ENCODE results near the gene TCF7L2.

TCF7L2 gene

GRCh38 chr10:113024930-113025329 lies 74.9 kb downstream of the TCF7L2 start:
- DNase-seq, result no peak

GRCh38 chr10:113025487-113025886 lies 75.4 kb downstream of the TCF7L2 start:
- DNase-seq, result no peak

GRCh38 chr10:113026679-113027078 lies 76.6 kb downstream of the TCF7L2 start:
- DNase-seq, result peak; percentile 91

- no peak for DNase-seq
Measured at GRCh38 chr10:113027230-113027573, 77.2 kb downstream of the TCF7L2 start.

- DNase-seq, result peak; percentile 51
Measured at GRCh38 chr10:113027574-113028455, 77.8 kb downstream of the TCF7L2 start.

GRCh38 chr10:113028456-113029440 lies 78.7 kb downstream of the TCF7L2 start:
- DNase-seq, result no peak

- DNase-seq, result peak; percentile 55
Measured at GRCh38 chr10:113030453-113030852, 80.4 kb downstream of the TCF7L2 start.

GRCh38 chr10:113031147-113031546 lies 81.1 kb downstream of the TCF7L2 start:
- DNase-seq, result no peak

GRCh38 chr10:113033991-113034390 lies 83.9 kb downstream of the TCF7L2 start:
- DNase-seq, result no peak

- no peak for DNase-seq
Measured at GRCh38 chr10:113035732-113036312, 85.8 kb downstream of the TCF7L2 start.

- no peak for DNase-seq
Measured at GRCh38 chr10:113036619-113037018, 86.6 kb downstream of the TCF7L2 start.

GRCh38 chr10:113037218-113037617 lies 87.2 kb downstream of the TCF7L2 start:
- peak; percentile 44 for DNase-seq

GRCh38 chr10:113038183-113038582 lies 88.1 kb downstream of the TCF7L2 start:
- no peak for DNase-seq

GRCh38 chr10:113038985-113039384 lies 88.9 kb downstream of the TCF7L2 start:
- DNase-seq, result no peak

- no peak for DNase-seq
Measured at GRCh38 chr10:113041324-113041723, 91.3 kb downstream of the TCF7L2 start.

- DNase-seq, result no peak
Measured at GRCh38 chr10:113041841-113042750, 92.0 kb downstream of the TCF7L2 start.

- DNase-seq, result no peak
Measured at GRCh38 chr10:113042868-113043267, 92.8 kb downstream of the TCF7L2 start.

GRCh38 chr10:113044016-113044755 lies 94.1 kb downstream of the TCF7L2 start:
- no peak for DNase-seq

GRCh38 chr10:113045147-113046055 lies 95.4 kb downstream of the TCF7L2 start:
- peak; percentile 80 for DNase-seq

GRCh38 chr10:113047151-113047550 lies 97.1 kb downstream of the TCF7L2 start:
- no peak for DNase-seq
